Naive B cell (primary cell): ENCODE measurements around the gene CLEC4E. TPM values are rescaled to one million over a fixed set of nuclear protein-coding genes. Genes with fewer than 3 reads are reported as not detected.

Experiments used
- polyA plus RNA-seq, 6 donors: library from polyadenylated mRNA; unstranded; fragments of 300-500 nt; fragmentation: Illumina TruSeq; gene quantifications; one replicate each; pipeline ENCODE4 v1.2.3, GENCODE V29; 2021; ENCODE audit warnings: low read depth in 6 of 6

CLEC4E gene
- polyA plus RNA-seq, 6 donors from 2014 or later, result 0.35 to 0.88 TPM; not detected in 4

Other genes starting within 250 kb of the CLEC4E start
- not detected for gene CLEC6A, start 84.9 kb downstream of the CLEC4E start, polyA plus RNA-seq
- gene CLEC4D, start 27.4 kb downstream of the CLEC4E start, polyA plus RNA-seq, result under 1 TPM in 1 of 6 donors, not detected in 5; 0.51 TPM
- gene AICDA, start 72.0 kb upstream of the CLEC4E start, polyA plus RNA-seq, result under 1 TPM in 3 of 6 donors, not detected in 3; 0.34 to 0.79 (median 0.52) TPM
- gene MFAP5, start 121.9 kb upstream of the CLEC4E start, polyA plus RNA-seq, result not detected
- 10 to 100 TPM in 1 of 6 donors, 1 to 10 TPM in 5; 6.8 to 13.2 (median 8.1) TPM for gene RIMKLB, start 157.1 kb upstream of the CLEC4E start, polyA plus RNA-seq